GM18520 (cell line): ENCODE measurements around the gene DPH7.
"Not testable (repeated sequence)": the region's sequence is repeated elsewhere in the genome, so short reads cannot be mapped to it uniquely, and the experiment has no call there.

ENCODE experiments used
- ATAC-seq: cut with Tn5 transposase; IDR thresholded peaks from one replicate; pipeline ENCODE4 v1.9.1; 2021; ENCODE audit not compliant: unreplicated experiment

DPH7 gene

GRCh38 chr9:137581361-137582285 lies 2.9 kb upstream of the DPH7 start:
- ATAC-seq: no peak

- ATAC-seq: no peak
These were observed 2.2 kb upstream of the DPH7 start for GRCh38 chr9:137580954-137581322.

DNA sequence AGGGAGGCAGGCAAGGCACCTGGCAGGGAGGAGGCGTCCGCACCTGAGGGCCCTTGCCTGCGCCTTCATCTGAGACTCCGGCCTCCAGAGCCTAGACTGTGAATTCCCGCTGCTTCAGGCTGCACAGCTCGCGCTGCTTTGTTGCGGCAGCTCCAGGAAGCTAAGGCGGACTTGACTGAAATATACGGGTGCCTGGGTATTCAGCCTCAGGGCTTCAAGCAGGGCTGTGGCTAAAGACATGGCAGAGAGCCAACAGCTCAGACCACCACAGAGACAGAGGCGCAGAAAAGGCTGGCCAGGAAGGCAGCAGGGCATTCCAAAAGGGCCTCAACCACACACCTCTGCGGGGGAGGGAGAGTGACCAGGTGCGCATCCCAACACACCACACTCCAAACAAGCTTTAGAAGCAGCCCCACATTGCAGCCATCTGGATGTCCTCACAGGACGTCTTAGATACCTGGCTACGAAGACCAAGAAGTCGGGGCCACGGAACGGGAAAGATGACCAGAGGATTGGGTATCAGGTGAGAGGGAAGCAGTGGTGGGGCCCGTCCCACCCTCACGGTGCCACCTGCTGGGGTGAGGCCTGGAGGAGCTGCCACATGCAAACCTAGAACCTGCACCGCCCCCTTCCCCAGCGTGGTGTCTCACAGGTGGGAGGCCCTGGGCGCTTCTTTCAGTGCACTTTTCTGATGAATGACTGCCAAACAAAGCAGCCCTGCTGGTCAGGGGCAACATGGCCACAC lies 1.7 kb upstream of the DPH7 start:
- no peak for ATAC-seq

- ATAC-seq: no peak
These were observed 507 bp upstream of the DPH7 start for GRCh38 chr9:137579259-137579604.

GRCh38 chr9:137575716-137576411 lies 2.9 kb downstream of the DPH7 start:
- ATAC-seq: no peak

GRCh38 chr9:137575364-137575715 lies 3.4 kb downstream of the DPH7 start:
- ATAC-seq: no peak

- ATAC-seq: no peak
These were observed 4.5 kb downstream of the DPH7 start for GRCh38 chr9:137574192-137574591.

GRCh38 chr9:137570566-137570965 lies 8.2 kb downstream of the DPH7 start:
- no peak for ATAC-seq

DNA sequence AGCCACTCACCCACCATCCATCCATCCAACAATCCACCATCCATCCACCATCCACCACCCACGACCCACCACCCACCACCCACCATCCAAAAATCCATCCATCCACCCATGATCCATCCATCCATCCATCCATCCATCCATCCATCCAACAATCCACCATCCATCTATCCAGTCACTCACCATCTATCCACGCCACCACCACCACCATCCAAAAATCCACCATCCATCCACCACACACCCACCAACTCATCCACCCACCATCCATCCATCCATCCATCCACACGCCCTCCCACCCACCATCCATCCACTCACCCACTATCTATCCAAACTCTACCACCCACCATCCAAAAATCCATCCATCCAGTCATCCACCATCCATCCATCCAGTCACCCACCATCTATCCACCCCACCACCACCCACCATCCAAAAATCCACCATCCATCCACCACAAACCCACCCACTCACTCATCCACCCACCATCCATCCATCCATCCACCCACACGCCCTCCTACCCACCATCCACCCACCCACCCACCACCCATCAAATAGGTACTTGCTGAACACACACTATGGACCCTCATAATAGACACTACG lies 9.0 kb downstream of the DPH7 start:
- no peak for ATAC-seq

- ATAC-seq: not testable (repeated sequence)
These were observed 10.3 kb downstream of the DPH7 start for GRCh38 chr9:137568445-137568844.

DNA sequence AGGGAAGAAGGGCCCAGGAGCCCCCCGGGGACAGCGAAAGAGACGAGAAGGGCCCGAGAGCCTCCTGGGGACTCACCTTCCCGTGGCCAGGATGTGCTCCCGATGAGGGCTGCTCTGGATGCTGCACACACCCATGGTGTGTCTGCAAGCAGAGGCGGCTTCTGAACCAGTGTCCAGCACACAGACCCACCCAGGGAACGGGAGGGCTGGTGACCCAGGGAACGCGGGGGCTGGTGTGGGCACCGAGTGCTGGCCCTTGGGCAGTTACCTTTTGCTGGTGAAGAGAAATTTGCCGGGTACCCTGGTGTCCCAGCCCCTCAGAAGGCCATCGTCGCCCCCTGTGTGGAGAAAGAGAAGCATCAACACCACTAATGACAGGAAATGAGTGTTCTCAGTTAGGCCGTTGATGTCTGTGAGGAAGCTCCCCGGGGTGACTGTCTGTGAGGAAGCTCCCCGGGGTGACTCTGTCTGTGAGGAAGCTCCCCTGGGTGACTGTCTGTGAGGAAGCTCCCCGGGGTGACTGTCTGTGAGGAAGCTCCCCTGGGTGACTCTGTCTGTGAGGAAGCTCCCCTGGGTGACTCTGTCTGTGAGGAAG lies 13.8 kb downstream of the DPH7 start:
- no peak for ATAC-seq

DNA sequence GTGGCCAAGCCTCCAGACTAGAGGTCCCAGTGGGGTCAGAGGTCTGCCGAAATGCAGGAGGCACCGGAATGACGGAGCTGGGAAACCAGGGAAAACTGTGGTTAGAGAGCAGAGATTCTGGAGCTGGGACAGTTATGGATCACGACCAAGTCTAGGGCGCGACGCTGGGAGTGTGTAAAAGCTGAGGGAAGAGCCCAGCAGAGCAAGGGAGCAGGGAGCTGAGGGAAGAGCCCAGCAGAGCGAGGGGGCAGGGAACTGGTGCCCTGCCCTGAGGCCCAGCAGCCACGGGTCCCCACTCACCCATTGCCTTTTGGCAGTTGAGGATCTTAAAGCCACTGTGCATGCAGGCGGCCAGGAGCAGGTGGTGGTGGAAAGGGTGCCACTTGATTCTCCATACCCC lies 14.6 kb downstream of the DPH7 start:
- no peak for ATAC-seq

DNA sequence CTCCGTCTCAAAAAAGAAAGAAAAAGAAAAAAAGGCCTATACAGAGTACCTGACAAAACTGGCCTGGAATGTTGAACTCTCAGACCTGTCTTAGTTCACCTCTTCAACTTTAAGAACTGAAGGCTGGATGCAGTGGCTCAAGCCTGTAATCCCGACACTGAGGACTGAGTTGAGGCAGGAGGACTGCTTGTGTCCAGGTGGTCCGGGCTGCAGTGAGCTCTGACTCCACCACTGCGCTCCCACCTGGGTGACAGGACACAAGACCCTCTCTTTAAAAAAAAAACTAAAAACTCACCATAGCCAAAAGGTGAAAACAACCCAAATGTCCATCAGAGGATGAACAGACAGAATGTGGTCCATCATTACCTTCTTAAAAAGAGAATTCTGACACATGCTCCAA lies 20.6 kb downstream of the DPH7 start:
- no peak for ATAC-seq

- no peak for ATAC-seq
These were observed 22.5 kb downstream of the DPH7 start for GRCh38 chr9:137556069-137556838.

DNA sequence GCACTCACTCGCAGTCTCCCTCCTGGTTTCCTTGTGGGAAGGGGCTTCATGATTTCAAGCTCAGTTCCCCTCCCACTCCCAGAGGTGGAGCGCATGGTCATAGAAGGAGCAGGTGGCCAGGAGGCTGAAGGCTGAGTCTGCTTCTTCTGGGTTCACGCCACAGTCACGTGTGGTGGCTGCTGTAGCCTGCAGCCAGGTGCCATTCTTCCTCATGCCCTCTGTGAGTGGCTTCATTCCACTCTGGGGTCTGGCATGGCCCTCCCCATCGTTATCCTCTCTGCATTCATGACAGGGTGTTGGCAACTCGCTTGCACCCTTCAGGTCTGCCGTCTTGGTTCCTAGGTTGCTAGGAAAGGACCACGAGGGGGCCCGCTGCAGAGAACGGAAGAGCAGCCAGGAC lies 23.5 kb downstream of the DPH7 start:
- ATAC-seq: no peak

- no peak for ATAC-seq
These were observed 24.4 kb downstream of the DPH7 start for GRCh38 chr9:137554349-137554748.

- ATAC-seq: not testable (repeated sequence)
These were observed 25.1 kb downstream of the DPH7 start for GRCh38 chr9:137553654-137554053.

GRCh38 chr9:137552022-137552768 lies 26.5 kb downstream of the DPH7 start:
- ATAC-seq: no peak

GRCh38 chr9:137551264-137552021 lies 27.3 kb downstream of the DPH7 start, which contains the start of gene MRPL41:
Gene MRPL41 (plus strand): TSS chr9:137551879. CDS start chr9:137552082, 203 bp downstream.
- ATAC-seq: peak; percentile 87
